ENCODE data around the gene SV2C. TPM values are rescaled to one million over a fixed set of nuclear protein-coding genes. Genes with fewer than 3 reads are reported as not detected.

SV2C gene
- polyA plus RNA-seq, 5 donors: 0.22 to 0.60 (median 0.30) TPM

DNA sequence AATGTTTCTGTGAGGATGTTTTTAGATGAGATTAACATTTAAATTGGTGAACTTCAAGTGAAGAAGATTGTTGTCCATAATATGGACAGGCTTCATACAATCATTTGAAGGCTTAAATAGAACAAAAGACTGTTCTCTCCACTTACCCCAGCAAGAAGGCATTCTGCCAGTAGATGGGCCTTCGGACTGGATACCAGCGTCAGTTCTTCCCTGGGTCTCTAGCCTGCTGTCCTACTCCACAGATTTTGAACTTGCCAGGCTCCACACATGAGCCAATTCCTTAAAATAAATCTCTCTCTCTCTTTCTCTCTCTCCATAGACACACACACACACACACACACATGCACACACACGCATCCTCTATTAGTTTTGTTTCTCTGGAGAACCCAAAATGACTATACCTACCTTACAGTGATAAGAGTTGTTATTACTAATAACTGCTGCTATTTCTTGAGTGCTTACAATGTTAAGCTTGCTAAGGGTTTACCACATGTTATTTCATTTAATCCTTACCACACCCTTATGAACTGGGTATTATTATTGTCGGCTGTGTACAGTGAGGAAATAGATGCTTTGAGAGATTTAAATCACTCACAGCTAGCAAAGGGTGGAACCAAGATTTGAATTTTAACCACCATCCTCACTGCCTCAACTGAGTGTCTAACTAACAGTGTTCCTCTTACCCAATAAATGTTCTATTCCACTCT is 300.1 kb downstream of the SV2C start:
- no peak for DNase-seq

DNA sequence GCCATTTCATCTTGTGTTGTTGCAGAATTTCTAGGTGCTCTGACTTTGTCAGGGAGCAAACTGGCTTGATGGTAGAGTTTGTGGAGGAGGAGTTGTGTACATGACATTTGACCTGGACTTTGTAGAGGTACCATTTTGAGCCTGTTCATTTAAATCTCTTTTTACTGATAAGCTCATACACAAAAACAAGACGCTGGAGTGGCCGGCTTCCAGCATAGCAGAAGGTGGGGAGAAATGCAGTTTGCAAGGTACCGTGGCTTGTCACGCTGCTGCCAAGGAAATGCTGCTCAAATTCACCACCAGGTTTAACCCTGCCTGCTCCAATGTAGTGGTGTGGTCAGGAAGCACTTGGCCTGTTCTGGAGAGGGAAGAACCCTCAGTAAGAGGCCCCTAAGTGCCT is 301.0 kb downstream of the SV2C start:
- DNase-seq: no peak

DNA sequence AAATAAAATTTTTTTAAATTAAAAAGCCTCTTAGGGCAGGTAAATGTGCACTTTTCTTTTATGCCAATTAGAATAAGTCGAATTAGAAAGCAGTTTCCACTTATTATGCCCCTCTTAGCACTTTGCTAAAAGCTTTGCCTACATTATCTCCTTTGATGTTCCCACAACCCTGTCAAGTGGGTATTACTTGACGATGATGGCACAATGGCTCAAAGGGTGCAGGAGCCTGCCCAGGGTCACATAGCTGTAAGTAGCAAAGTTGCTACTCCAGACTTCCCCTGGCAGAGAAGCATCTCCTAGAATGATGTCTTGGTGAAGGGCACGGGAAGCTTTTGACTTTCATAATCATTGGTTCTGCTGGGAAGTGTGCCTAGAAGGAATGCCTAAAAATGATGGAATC is 301.5 kb downstream of the SV2C start:
- DNase-seq: no peak

DNA sequence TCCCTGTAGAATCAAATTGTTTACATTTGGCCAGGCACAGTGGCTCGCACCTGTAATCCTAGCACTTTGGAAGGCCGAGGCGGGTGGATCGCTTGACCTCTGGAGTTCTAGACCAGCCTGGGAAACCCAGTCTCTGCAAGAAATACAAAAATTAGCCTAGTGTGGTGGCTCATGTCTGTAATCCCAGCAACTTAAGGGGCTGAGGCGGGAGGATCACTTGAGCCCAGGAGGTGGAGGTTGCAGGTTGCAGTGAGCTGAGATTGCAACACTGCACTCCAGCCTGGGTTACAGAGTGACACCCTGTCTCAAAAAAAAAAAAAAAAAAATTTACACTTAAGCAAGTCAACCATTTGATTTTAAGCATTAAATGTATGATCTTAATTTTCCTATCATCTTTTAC is 302.4 kb downstream of the SV2C start:
- DNase-seq: no peak

DNA sequence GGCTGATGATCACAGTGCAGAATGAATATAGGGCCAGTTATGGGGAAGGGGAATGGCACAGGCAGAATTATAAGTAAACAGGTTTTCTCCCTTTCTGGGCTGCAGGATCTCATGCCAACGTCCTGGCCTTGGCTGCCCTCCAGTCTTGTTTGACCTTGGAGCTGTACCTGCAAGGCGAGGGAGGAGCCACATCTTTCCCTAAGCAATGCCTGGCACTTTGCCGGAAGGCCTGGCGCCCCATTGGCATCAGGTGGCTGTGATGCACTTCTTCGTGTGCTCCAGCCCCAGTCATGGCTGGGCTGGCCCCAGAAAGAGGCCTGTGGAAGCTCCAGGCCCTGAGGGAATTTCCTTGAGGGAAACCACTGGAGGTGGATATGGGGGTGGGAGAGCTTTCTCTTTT is 303.2 kb downstream of the SV2C start:
- no peak for DNase-seq

DNA sequence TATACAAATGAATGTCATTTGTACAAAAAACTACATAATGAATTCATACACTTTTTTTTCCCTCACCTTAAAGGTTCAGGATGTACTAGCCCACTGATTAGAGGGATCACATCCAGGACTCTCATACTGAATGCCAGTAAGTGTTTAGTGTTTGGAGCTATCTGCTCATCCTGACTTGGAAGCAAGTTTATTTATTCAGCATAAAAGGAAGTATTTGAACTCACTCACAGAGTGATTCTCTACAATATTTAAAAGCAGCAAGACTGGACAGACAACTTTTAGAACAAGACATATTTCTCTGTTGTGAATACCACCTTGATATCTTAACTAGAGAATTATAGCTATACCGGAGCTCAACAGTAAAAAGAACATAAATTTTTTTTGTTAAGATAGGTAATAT is 305.1 kb downstream of the SV2C start:
- DNase-seq: no peak

DNA sequence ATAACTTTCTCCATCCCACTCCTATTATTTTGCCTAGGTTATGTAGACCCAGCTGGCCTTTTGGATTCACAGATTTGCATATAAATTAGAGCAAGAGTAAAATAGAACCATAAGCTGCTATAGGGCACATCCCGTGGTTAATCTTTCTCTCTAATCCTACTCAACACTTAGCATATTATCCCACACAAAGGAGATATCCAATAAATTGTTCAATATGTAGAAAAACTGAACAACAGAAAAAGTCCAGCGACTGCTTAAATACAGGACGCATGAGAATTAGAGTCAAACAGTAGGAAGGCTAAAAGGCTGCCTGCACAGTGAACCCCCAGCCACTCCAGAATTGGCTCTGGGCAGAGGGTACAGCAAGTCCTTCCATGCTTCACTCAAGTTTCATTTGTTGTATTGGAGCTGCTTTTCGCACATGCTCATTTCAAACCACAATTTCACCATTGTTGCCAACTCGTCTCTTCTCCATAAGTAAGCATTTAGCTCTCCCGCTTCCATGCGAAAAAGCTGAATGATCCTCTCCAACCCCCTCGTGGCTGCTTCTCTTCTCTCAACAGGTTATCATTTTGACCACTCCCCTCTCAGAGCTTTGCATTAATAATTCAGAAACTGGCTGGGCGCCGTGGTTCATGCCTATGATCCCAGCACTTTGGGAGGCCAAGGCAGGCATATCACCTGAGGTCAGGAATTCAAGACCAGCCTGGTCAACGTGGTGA is 305.8 kb downstream of the SV2C start:
- DNase-seq: no peak

DNA sequence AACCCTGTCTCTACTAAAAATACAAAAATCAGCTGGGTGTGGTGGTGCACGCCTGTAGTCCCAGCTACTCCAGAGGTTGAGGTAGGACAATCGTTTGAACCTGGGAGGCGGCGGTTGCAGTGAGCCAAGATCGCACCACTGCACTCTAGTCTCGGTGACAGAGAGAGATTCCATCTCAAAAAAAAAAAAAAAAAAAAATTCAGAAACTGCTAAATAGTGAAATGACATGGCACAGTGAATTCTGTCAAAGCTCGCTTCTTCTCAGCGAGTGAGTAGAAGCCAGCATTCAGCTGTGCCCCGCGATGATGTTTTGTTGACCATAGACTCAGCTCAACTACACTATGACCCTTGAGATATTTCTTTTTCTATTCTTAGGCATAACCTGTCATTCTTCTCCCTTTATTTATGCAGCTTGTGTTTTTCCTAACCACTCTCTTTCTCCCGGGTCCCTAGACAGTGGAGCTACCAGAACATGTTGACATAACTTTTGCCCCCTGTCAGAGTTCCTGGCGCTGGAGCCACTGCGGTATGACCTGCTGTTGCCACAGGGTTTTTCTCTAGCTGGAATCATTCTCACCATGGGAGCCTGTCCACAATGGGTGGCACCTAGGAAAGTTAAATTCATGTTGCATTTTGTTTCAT is 306.5 kb downstream of the SV2C start:
- no peak for DNase-seq

DNA sequence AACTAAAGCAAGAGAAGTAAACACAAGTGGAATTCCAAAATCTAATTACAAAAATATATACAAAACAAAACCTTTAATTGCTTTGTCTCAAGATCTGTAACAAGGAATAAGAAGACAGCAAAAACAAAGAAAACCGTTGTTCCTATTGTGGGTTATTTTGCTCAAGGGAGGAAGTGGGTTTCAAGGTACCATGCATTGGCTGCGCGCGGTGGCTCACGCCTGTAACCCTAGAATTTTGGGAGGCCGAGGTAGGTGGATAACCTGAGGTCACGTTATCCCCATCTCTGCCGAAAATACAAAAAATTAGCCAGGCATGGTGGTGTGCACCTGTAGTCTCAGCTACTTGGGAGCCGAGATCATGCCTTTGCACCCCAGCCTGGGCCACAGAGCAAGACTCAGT is 307.8 kb downstream of the SV2C start:
- no peak for DNase-seq

DNA sequence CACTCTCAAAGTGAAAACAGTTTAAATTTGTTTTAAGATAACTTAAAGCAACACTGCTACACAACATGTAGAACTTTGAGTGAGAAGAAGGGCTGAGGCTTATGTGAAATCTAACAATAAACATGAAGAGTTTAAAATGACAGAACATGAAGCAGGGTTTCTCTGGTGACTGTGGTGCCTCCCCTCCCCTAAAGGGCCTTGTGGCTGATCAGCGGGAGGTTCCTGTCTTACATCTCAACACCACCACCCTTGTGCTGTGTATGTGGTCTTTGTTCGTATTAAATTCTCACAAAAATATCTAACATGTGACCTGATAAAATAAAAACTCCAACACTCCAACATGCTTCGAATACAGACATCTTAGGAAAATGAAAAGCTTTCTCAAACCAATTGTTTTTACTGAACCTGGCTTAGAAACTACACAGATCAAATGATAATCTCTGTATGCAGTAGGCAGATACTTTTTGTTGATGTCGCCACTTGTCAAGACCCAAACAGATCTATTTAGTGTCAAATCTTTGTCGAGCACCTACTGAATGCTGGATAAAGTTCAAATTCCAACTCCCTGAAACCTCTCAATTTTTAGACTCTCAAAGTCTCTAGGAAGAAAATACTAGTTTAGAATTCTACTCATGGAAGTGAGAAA is 310.0 kb downstream of the SV2C start:
- DNase-seq: no peak

DNA sequence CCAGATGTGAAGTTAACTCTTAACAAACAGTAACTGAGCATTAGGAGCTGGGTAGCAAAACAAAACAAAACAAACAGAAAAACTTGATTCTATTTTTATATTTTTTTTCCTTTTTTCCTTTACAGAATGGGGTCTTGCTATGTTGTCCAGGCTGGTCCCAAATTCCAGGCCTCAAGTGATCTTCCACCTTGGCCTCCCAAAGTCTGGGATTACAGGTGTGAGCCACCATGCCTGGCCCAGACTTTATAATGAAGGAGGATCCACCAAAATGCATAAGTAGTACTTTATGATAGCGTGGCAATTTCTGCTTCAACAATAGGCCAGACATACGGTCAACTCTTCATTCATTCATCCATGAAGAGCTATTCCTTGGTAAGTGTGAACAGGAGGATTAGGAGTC is 314.0 kb downstream of the SV2C start:
- no peak for DNase-seq

DNA sequence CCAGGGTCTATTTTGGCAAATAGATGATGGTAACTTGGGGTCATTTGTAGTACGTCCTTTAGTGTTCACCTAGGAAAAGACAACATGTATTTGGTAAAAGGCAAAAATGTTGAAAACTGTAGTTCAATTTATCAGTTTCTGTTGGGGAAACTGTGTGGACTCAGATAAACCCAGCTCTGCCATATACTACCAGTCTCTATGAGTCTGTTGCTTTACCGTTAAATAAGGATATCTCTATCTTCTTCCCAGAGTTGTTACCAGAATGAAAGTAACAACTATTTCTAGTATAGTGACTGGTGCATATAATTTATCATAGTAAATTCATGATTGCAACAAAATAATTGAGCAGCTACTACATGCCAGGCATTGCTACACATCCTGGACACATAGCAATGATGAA is 316.1 kb downstream of the SV2C start:
- no peak for DNase-seq

DNA sequence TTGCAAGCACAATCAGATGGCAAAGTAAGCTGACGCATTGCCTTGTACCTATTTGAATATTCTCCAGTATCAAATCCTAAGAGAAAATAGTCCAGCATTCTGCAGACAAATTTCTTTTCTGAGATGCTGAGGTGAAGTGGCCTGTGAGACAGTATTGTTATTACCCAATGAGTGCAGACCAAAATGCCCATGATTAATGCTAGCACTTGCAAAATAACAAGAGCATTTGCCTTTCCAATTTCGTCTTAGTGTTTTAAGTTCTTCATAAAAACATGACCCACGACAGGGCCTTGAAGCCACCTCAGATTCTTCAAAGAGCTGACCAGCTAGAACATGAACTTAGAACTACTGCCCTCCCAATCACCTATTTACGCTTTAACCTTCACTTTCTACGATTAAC is 317.3 kb downstream of the SV2C start:
- no peak for DNase-seq

DNA sequence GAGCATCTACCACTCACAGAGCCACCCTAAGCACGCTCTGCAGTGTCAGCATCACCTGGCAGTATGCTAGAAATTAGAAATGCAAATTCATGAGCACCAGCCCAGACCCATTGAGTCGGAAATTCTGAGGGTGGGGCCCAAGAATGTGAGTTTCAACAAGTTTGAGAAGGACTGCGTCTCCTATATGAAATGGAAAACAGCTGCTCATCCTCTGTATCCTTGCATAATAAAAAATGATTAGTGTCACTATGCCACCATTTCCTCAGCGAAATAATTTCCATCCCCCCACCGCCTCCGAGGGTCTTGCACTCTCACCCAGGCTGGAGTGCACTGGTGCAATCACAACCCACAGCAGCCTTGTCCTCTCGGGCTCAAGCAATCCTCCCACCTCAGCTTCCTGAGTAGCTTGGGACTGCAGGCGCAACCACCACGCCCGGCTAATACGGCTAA is 318.6 kb downstream of the SV2C start:
- DNase-seq: no peak

DNA sequence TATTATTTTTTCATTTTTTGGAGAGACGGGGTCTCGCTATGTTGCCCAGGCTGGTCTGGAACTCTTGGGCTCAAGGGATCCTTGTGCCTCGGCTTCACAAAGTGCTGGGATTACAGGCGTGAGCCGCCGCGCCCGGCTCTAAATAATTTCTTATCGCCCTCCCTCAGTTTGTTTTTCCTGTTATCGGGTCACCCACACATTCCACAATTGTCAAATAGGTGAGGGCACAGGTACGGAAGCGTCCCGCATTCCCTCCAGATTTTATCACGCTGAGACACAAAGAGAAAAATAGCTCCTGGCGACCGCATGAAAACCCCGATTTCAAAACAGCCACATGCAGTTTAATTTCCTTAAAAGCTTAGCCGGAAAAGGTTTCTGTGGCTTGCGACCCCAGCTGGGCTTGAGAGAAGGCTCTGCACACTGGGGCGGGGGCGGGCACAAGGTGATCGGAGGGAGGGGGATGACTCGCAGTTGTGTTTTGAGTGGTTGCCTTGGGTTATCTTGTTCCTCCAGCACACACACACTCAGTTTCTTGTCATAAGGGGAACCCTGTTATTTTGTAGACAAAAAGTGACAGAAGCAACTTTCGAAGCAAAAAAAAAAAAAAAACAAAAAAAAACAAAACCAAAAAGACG is 319.2 kb downstream of the SV2C start:
- DNase-seq: peak in 1 of 2 donors; percentile 39

DNA sequence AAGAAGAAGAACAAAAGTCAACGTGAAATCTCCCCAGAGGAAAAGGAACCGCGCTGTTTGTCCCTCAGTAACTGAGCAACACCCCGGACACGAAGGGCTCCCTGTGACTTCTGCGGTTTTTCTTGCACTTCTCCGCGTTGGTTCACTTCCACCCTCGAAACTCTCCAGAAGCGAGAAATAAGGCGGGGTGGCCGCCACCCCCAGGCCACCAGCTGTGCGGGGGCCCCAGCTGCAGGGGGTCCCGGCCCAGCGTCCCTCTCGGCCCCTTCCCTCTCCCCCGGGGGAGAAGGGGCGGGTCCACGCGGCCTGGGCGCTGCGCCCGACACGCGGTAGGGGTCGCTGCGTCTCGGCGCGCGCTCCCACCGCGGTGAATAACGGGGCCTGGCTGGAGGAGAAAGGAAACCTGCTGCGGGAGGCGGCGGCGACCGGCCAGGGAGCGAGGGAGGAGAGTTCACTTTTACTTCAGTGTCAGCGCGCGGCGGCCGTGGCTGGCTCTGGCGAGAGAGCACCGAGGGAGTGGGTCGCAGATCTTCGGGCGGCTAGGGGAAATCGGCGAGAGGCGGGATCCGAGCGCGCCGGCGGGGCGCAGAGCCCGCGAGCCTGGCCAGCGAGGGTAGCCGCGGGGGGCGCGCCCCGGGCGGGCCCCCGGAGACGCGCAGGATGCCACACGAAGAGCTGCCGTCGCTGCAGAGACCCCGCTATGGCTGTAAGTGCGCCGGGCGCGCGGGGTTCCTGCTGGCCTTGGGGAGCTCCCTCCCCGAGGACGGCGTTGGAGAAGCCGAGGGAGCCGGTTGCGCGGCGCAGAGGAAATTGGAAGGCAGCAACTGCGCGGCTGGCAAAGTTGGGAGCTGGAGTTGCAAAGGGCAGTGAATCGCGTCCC is 319.9 kb downstream of the SV2C start, which contains the start of gene IQGAP2:
TSS of gene IQGAP2 (plus strand) at position 400 of the 880 bp plus-strand sequence. CDS start at position 661, 261 bp downstream.
- peak; percentile 85 to 88 for DNase-seq
